ENCODE data around the gene TIMP2. TPM values are rescaled to one million over a fixed set of nuclear protein-coding genes. Genes with fewer than 3 reads are reported as not detected.

Gene TIMP2
- total RNA-seq: 100 to 1,000 TPM; 196 to 313 TPM
- polyA plus RNA-seq (ENCODE audit: insufficient read length in 6 of 6): 100 to 1,000 TPM; 158 to 196 (median 174) TPM
- long read RNA-seq, donor 1, transcript TIMP2-201 (5 exons, 3,652 nt): major isoform, 68 of 91 reads
- long read RNA-seq, donor 1, transcript TIMP2-204 (4 exons, 3,389 nt): minor isoform, 5 of 91 reads
- long read RNA-seq, donor 1, partial matches to known transcripts: 17 of 91 reads
- long read RNA-seq, donor 1, other reads (novel, unspliced or antisense): 0 of 91 reads
- long read RNA-seq, donor 2, transcript TIMP2-201 (5 exons, 3,652 nt): major isoform, 64 of 66 reads
- long read RNA-seq, donor 2, partial matches to known transcripts: 0 of 66 reads
- long read RNA-seq, donor 2, other reads (novel, unspliced or antisense): 0 of 66 reads
- long read RNA-seq, donor 3, transcript TIMP2-201 (5 exons, 3,652 nt): major isoform, 44 of 44 reads
- long read RNA-seq, donor 3, partial matches to known transcripts: 0 of 44 reads
- long read RNA-seq, donor 3, other reads (novel, unspliced or antisense): 0 of 44 reads
- long read RNA-seq, donor 4, partial matches to known transcripts: 1 of 13 reads
- long read RNA-seq, donor 4, other reads (novel, unspliced or antisense): 11 of 13 reads
- long read RNA-seq, donor 5, transcript TIMP2-201 (5 exons, 3,652 nt): major isoform, 46 of 54 reads
- long read RNA-seq, donor 5, partial matches to known transcripts: 6 of 54 reads
- long read RNA-seq, donor 5, other reads (novel, unspliced or antisense): 0 of 54 reads
- long read RNA-seq, donor 6, transcript TIMP2-201 (5 exons, 3,652 nt): major isoform, 29 of 30 reads
- long read RNA-seq, donor 6, partial matches to known transcripts: 0 of 30 reads
- long read RNA-seq, donor 6, other reads (novel, unspliced or antisense): 0 of 30 reads
- long read RNA-seq, donor 7, transcript TIMP2-201 (5 exons, 3,652 nt): major isoform, 6 of 6 reads
- long read RNA-seq, donor 7, partial matches to known transcripts: 0 of 6 reads
- long read RNA-seq, donor 7, other reads (novel, unspliced or antisense): 0 of 6 reads
- long read RNA-seq, donor 8, transcript TIMP2-201 (5 exons, 3,652 nt): major isoform, 41 of 47 reads
- long read RNA-seq, donor 8, transcript TIMP2-204 (4 exons, 3,389 nt): minor isoform, 6 of 47 reads
- long read RNA-seq, donor 8, partial matches to known transcripts: 0 of 47 reads
- long read RNA-seq, donor 8, other reads (novel, unspliced or antisense): 0 of 47 reads
- long read RNA-seq, donor 9: 0 reads
- long read RNA-seq, donor 10, partial matches to known transcripts: 0 of 10 reads
- long read RNA-seq, donor 10, other reads (novel, unspliced or antisense): 10 of 10 reads
- long read RNA-seq, donor 11: 0 reads
- long read RNA-seq, donor 12, transcript TIMP2-201 (5 exons, 3,652 nt): major isoform, 40 of 42 reads
- long read RNA-seq, donor 12, partial matches to known transcripts: 0 of 42 reads
- long read RNA-seq, donor 12, other reads (novel, unspliced or antisense): 0 of 42 reads

- peak; percentile 90 to 96 (median 92) for DNase-seq
- H3K9me3 ChIP-seq: no peaks in the 10 kb centered on the region
- peak within 1 kb of the TSS; percentile 72 to 74 for H3K4me3 ChIP-seq
- TF ChIP-seq, protein P1, sequence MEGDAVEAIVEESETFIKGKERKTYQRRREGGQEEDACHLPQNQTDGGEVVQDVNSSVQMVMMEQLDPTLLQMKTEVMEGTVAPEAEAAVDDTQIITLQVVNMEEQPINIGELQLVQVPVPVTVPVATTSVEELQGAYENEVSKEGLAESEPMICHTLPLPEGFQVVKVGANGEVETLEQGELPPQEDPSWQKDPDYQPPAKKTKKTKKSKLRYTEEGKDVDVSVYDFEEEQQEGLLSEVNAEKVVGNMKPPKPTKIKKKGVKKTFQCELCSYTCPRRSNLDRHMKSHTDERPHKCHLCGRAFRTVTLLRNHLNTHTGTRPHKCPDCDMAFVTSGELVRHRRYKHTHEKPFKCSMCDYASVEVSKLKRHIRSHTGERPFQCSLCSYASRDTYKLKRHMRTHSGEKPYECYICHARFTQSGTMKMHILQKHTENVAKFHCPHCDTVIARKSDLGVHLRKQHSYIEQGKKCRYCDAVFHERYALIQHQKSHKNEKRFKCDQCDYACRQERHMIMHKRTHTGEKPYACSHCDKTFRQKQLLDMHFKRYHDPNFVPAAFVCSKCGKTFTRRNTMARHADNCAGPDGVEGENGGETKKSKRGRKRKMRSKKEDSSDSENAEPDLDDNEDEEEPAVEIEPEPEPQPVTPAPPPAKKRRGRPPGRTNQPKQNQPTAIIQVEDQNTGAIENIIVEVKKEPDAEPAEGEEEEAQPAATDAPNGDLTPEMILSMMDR (IDR thresholded peaks at IDR 0.05): peak; percentile 18 to 65
- peak; percentile 67 for ATAC-seq
- no peaks in the 10 kb centered on the region for H3K36me3 ChIP-seq
- no peaks in the 10 kb centered on the region for H3K27me3 ChIP-seq
- H3K4me1 ChIP-seq: peaks cover 24 to 52% of the 10 kb centered on the region in 2 donors
- H3K27ac ChIP-seq: peak within 1 kb of the TSS; percentile 92
- intact Hi-C loops (cut with DNase I): no loop called here
These were observed at the start of gene TIMP2 for GRCh38 chr17:78925234-78925633. TSS of gene TIMP2 (minus strand) at chr17:78925387. CDS start at chr17:78925088, 299 bp downstream.

DNA sequence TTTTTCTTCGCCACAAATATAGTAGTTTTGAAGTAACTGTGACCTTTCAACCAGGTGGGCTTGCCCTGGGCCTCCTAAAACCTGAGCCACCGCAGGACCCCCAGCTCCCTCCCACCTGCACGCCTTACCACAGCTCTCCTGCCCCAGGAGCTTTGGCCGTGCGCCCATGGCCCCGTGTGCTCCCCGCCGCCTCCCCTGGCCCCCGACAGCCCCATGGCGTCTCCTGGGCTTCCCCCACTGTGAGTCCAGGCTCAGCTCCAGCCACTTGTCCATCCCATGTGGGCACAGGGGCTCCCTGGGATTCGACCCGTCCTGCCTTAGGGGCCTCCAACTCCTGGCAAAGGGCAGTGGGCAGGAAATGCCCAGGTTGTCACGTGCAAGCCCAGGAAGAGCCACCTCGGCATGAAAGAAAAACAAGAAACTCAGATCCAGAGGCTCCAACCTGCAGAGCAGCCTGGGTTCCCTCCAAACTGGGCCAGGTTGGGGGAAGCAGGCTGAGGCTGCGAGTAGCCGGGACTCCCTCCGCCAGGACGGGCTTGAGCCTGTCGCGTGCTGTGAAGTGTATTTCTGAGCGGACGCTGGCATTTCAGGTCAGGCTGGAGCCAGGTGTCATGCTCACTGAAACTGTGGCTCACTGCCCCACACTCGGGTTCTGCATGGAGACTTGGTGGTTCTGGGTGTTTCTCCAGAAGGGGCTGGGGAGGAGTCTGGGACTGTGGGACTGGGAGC is 48.8 kb upstream of the TIMP2 start:
- Histone ChIP-seq H3K4me3 (no peak overlapping the region), H3K27ac (no peak overlapping the region), H3K36me3 (peaks cover 0 to 29% of the 10 kb centered on the region in 2 donors), H3K4me1 (peaks cover 13 to 49% of the 10 kb centered on the region in 2 donors), H3K9me3 (no peaks in the 10 kb centered on the region), H3K27me3 (no peaks in the 10 kb centered on the region)
- ATAC-seq (no peak), DNase-seq (no peak)
- intact Hi-C loops (cut with DNase I): loop anchor here in 1 of 2 donors (5.0 kb wide), 1 partner anchor 107 kb away; no protein-coding TSS in a partner anchor
- TF ChIP-seq, protein P1 (IDR thresholded peaks at IDR 0.05): no peak

DNA sequence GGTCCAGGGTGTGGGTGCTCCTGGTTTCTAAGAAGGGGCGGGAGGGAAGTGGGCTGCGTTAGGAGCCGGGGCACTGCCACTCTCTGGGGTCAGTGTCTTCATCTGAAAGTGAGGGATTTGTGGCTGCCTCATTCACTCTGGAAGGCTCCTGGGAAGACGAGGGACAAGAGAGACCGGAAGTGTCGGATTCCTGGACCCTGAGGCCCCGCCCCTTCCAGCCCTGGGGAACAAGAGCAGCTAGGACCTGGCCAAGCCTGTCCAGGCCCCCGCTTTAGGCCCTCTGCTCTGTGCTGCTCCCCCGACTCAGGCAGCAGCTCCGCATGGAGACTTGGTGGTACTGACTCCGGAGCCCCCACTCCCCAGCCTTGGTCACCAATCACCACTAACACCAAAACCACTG is 48.0 kb upstream of the TIMP2 start:
- Histone ChIP-seq H3K27ac (no peak overlapping the region), H3K4me1 (peaks cover 6 to 42% of the 10 kb centered on the region in 2 donors)

More for the DNA sequence above, 48.0 kb upstream of the TIMP2 start:
- DNase-seq (no peak), ATAC-seq (no peak)
- peaks cover 0 to 36% of the 10 kb centered on the region in 2 donors for H3K36me3 ChIP-seq
- intact Hi-C loops (cut with DNase I): loop anchor here in 1 of 2 donors (5.0 kb wide), 1 partner anchor 106 kb away; no protein-coding TSS in a partner anchor
- no peaks in the 10 kb centered on the region for H3K27me3 ChIP-seq
- no peaks in the 10 kb centered on the region for H3K9me3 ChIP-seq
- TF ChIP-seq, protein P1 (IDR thresholded peaks at IDR 0.05): no peak
- no peak overlapping the region for H3K4me3 ChIP-seq
